Measurements from ENCODE around the gene LRRTM4. TPM values are rescaled to one million over a fixed set of nuclear protein-coding genes. Genes with fewer than 3 reads are reported as not detected.

Gene LRRTM4
- polyA plus RNA-seq, 3 donors = 0.01 to 0.05 TPM; not detected in 1

DNA sequence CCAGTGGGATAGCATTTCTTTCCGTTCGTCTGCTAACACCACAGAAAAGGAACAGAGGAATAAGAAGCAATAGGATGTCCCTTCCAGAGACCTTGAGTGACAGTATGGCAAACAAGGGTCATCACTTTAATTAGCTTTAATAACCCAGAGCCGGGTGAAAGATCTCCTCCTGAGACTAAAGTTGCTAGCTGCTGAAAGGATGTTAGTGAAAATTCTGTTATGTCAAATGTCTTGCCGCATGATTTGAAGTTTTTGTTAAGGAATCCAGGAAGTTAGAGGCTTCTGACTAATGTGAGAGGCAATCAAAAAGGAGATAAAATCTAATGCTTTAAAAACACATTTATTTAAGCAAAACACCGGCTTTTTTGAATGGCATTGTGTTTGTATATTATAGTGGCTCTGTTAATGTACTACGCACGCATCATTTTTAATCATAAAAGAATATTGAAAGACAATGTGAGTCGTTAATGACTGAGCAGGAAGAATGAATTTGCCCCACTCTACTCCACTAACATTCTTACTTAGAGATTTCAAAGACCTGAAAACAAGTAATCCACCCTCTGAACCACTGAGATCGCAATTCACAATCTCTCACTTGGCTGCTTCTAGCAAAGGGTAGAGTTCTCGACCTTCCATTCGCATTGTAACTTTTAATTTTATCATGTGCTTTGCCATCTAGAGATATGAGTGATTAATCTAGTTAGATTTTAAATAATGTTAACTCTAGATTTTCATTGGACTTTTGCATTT, 536.6 kb downstream of the LRRTM4 start:
- H3K27ac ChIP-seq (ENCODE audit: low read depth, low read length) = no peak overlapping the region
- WGBS, 3 donors = 35 to 50% (median 45%) methylated on average over 11 of the region's 11 CpGs

DNA sequence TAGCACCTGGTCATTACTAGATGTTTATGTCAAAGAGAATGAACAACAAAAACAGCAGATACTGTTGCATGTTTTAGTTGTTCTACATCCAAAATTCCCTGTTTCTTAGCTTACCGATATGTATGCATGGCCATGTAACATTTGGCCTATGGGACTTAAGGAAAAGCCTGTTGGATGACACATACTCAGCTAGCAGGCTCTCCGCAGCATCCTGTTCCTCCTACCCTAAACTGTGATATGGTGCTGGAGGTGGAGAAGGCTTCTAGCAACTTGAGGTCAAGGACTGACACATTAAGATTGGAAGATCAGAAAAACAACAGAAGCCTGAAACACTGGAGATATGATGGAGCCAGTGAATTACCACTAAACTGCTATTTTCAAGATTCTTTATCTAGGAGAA, 537.8 kb downstream of the LRRTM4 start:
- 74 to 86% (median 84%) methylated on average over 2 of the region's 2 CpGs for WGBS, 3 donors
- H3K27ac ChIP-seq (ENCODE audit: low read depth, low read length) = no peak overlapping the region

GRCh38 chr2:76980067-76980787, 541.9 kb downstream of the LRRTM4 start:
- WGBS, 3 donors = 53 to 62% (median 57%) methylated on average over 3 of the region's 3 CpGs
- H3K27ac ChIP-seq (ENCODE audit: low read depth, low read length) = no peak overlapping the region

DNA sequence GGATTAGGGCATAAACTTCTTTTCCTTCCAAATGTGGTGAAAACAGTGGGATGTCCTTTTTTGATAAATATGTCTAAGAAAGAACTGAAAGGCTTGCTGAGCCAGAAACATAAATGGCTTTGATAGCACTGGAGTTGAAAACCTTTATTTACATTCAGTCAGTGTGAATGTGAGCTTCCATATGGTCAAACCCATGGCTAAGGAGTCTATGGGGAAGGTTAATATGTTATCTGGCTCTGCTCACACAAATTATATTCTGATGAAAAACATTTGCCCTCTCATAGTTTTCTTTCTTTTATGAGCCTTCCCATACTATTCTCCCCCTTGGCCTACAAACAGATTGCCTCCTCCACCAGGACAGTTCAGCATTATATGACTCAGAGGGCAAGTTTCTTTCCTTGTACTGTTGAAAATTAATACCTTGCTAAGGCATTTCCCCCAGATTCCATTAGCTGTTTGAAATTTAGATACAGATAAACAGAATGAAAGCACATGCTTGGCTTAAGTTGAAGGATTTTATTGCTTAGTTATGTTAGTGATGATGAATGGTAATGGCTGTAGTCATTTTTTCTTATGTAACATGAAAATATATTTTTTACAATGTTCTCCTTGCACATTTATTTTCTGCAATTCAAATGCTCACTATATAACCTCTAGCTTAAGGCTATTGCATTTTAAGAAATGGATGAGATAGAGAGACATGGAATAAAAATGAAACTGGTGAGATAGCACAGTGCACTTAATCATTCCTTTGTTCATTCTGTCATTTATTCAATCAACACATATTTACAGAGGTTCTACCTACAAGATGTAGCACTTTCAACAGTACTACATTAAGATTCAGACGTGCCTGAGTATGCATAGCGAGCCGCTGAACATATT, 544.1 kb downstream of the LRRTM4 start:
- no peak overlapping the region for H3K27ac ChIP-seq (ENCODE audit: low read depth, low read length)
- 66 to 83% (median 79%) methylated on average over 3 of the region's 3 CpGs for WGBS, 3 donors

DNA sequence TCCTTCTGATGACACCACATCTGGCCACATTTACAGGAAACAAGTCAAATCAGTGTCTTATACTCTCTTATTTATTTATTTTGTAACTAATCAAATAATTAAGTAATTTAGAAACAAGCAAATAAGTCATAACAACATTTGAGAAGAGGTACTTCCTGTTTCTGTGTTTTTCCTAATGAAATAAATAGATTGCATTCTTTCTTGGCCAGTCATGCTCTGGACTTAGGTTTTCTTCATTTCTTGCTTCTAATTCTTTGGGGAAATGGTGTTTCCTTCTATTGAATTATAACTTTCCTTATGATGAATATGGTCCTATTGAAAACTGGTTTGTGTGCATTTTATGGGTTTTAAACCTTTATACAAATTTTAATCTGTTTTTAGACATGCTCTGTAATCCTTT, 546.4 kb downstream of the LRRTM4 start:
- no peak overlapping the region for H3K27ac ChIP-seq (ENCODE audit: low read depth, low read length)

- no peak overlapping the region for H3K27ac ChIP-seq (ENCODE audit: low read depth, low read length)
- 86 to 100% (median 98%) methylated on average over 4 of the region's 4 CpGs for WGBS, 3 donors
Observed at GRCh38 chr2:76973610-76974009, 548.6 kb downstream of the LRRTM4 start.

- WGBS, 3 donors = 67 to 73% (median 67%) methylated on average over 2 of the region's 2 CpGs
- no peak overlapping the region for H3K27ac ChIP-seq (ENCODE audit: low read depth, low read length)
Observed at GRCh38 chr2:76965772-76966171, 556.4 kb downstream of the LRRTM4 start.

GRCh38 chr2:76958749-76959148, 563.4 kb downstream of the LRRTM4 start:
- 19 to 26% (median 22%) methylated on average over 3 of the region's 3 CpGs for WGBS, 3 donors
- H3K27ac ChIP-seq (ENCODE audit: low read depth, low read length) = no peak overlapping the region

DNA sequence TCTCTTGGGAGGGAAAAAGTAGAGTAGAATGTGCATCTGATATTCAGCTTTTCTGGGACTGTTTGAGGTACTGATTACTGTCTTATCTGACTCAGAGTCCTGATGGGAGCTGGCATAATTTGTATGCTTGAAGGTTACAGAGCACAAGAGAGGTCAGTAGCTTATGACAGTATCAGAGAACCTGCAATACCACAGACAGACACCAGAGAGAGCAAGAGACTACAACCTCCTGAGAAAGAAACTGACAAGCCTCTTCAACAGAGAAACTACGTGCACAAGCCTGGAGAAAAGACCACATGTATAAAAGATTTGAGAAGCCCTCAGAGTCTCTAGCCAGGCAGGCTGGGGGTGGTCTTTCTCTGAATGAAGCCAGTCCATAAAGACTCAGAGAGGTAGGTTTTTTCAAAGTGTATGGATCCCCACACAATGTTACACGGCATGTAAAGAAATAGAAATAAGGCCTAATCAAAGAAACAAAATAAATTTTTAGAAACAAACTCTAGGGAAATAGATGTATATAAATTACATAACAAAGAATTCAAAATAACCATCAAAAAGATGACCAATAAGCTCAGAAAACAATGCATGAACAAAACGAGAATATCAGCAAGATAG, 568.3 kb downstream of the LRRTM4 start:
- H3K27ac ChIP-seq (ENCODE audit: low read depth, low read length) = no peak overlapping the region
- WGBS, 3 donors = 59 to 64% (median 60%) methylated on average over 3 of the region's 3 CpGs

GRCh38 chr2:76946631-76947145, 575.5 kb downstream of the LRRTM4 start:
- H3K27ac ChIP-seq (ENCODE audit: low read depth, low read length) = no peak overlapping the region
- WGBS, 3 donors = 44 to 54% (median 46%) methylated on average over 2 of the region's 2 CpGs

- no peak overlapping the region for H3K27ac ChIP-seq (ENCODE audit: low read depth, low read length)
- WGBS, 3 donors = 48 to 84% (median 76%) methylated on average over 3 of the region's 3 CpGs
Observed at GRCh38 chr2:76940559-76940958, 581.6 kb downstream of the LRRTM4 start.

DNA sequence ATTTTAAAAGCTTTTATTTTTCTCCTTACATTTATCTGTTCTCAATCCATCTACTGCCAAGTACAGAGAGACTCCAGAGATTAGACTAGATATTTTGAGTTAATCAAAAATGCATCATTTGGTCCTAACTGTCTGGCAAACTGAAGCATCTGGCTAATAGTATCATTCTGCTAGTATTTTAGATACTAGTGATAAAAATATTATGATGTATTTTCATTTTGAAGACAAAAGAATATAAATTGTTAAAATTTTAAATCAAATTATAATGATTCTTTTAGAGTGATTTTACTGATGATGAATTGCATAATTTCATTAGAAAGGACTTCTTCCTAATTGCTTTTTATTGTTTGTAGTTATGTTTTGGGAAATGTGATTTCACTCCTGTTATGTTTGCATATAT, 584.0 kb downstream of the LRRTM4 start:
- no peak overlapping the region for H3K27ac ChIP-seq (ENCODE audit: low read depth, low read length)

DNA sequence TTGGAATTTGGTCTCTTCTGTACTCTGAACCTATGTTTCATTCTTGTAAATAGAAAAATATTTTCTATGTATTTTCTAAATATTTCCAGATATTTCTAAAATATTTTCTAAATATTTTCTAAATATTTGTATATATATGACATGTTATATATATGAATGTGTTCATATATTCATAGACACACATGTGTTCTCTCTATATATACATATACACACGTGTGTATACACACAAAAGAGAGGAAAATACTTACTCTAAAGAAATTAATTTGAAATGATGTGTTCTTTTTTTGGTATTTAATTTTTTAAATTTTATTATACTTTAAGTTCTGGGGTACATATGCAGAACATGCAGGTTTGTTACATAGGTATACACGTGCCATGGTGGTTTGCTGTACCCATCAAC, 589.6 kb downstream of the LRRTM4 start:
- 72 to 86% (median 82%) methylated on average over 2 of the region's 2 CpGs for WGBS, 3 donors

GRCh38 chr2:76930056-76930744, 592.0 kb downstream of the LRRTM4 start:
- WGBS, 3 donors = 91 to 92% (median 91%) methylated on average over 8 of the region's 8 CpGs
- no peak overlapping the region for H3K27ac ChIP-seq (ENCODE audit: low read depth, low read length)

More for the DNA sequence above, 589.6 kb downstream of the LRRTM4 start:
- no peak overlapping the region for H3K27ac ChIP-seq (ENCODE audit: low read depth, low read length)

GRCh38 chr2:76928026-76928425, 594.1 kb downstream of the LRRTM4 start:
- H3K27ac ChIP-seq (ENCODE audit: low read depth, low read length) = no peak overlapping the region

GRCh38 chr2:76921006-76921405, 601.2 kb downstream of the LRRTM4 start:
- no peak overlapping the region for H3K27ac ChIP-seq (ENCODE audit: low read depth, low read length)
- WGBS, 3 donors = 55 to 89% (median 86%) methylated on average over 2 of the region's 2 CpGs

GRCh38 chr2:76895469-76895868, 626.7 kb downstream of the LRRTM4 start:
- 82 to 89% (median 87%) methylated on average over 6 of the region's 6 CpGs for WGBS, 3 donors
- H3K27ac ChIP-seq (ENCODE audit: low read depth, low read length) = no peak overlapping the region

DNA sequence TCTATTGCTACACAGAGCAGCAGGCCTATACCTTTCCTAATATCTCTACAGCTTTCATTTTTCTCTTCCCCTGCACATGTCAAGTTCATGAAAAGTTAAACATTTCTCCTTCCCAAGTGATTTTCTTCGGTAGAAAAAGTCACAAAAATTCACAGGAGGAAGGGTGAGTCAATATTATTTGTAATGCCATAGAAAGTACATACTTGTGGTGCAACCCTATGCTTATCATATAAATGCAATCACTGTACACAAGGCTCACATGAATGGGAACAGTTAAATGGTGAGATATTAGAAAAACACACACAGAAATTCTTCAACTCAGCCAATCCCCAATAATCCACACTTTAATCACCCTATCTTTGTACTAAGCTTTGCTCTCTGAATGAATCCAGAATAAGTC, 651.6 kb downstream of the LRRTM4 start:
- no peak overlapping the region for H3K27ac ChIP-seq (ENCODE audit: low read depth, low read length)
- WGBS, 3 donors = 12 to 58% (median 58%) methylated on average over 1 of the region's 1 CpG

All from adipose tissue (tissue), 3 donors.